ENCODE measurements around the gene RTBDN. TPM values are rescaled to one million over a fixed set of nuclear protein-coding genes. Genes with fewer than 3 reads are reported as not detected.

RTBDN gene
- total RNA-seq, 2 donors from 2014 or later: 0.35 TPM; not detected in 1

GRCh38 chr19:12783849-12784393, 50.5 kb downstream of the RTBDN start:
- H3K4me3 ChIP-seq: no peak overlapping the region

GRCh38 chr19:12783291-12783848, 51.0 kb downstream of the RTBDN start:
- no peak for TF ChIP-seq CTCF (IDR thresholded peaks at IDR 0.05)
- H3K4me3 ChIP-seq: peak overlapping the region; percentile 42
- peak overlapping the region; percentile 100 for H3K27ac ChIP-seq
- no peak for DNase-seq
- no peaks in the 10 kb centered on the region for H3K9me3 ChIP-seq
- peaks cover 32% of the 10 kb centered on the region for H3K4me1 ChIP-seq
- no peaks in the 10 kb centered on the region for H3K36me3 ChIP-seq
- intact Hi-C loops (cut with DNase I): no loop called here
- H3K27me3 ChIP-seq: no peaks in the 10 kb centered on the region
- H3K9ac ChIP-seq (ENCODE audit: low read depth in 2 of 2, low read length in 2 of 2): peak overlapping the region; percentile 41 to 65

More at GRCh38 chr19:12783849-12784393, 50.5 kb downstream of the RTBDN start:
- no peak for TF ChIP-seq CTCF (IDR thresholded peaks at IDR 0.05)
- H3K9ac ChIP-seq (ENCODE audit: low read depth in 2 of 2, low read length in 2 of 2): peak overlapping the region; percentile 41 to 52
- H3K27me3 ChIP-seq: no peaks in the 10 kb centered on the region
- H3K4me1 ChIP-seq: peaks cover 35% of the 10 kb centered on the region
- H3K9me3 ChIP-seq: no peaks in the 10 kb centered on the region
- peak overlapping the region; percentile 100 for H3K27ac ChIP-seq
- intact Hi-C loops (cut with DNase I): no loop called here
- H3K36me3 ChIP-seq: no peaks in the 10 kb centered on the region
- peak; percentile 71 for DNase-seq

- Histone ChIP-seq H3K4me1 (peaks cover 32% of the 10 kb centered on the region), H3K9ac (ENCODE audit: low read depth in 2 of 2, low read length in 2 of 2) (peak overlapping the region; percentile 41 to 65), H3K27ac (peak overlapping the region; percentile 100), H3K27me3 (no peaks in the 10 kb centered on the region), H3K4me3 (peak overlapping the region; percentile 42), H3K36me3 (no peaks in the 10 kb centered on the region), H3K9me3 (no peaks in the 10 kb centered on the region)
- intact Hi-C loops (cut with DNase I): no loop called here
- TF ChIP-seq CTCF (IDR thresholded peaks at IDR 0.05): no peak
- peak; percentile 84 for DNase-seq
Measured at GRCh38 chr19:12782424-12783290, 51.7 kb downstream of the RTBDN start.

- TF ChIP-seq CTCF (IDR thresholded peaks at IDR 0.05): no peak
- intact Hi-C loops (cut with DNase I): no loop called here
- peak overlapping the region; percentile 42 for H3K4me3 ChIP-seq
- no peaks in the 10 kb centered on the region for H3K36me3 ChIP-seq
- peak overlapping the region; percentile 100 for H3K27ac ChIP-seq
- no peak for DNase-seq
- no peaks in the 10 kb centered on the region for H3K9me3 ChIP-seq
- peak overlapping the region; percentile 41 to 65 for H3K9ac ChIP-seq (ENCODE audit: low read depth in 2 of 2, low read length in 2 of 2)
- peaks cover 31% of the 10 kb centered on the region for H3K4me1 ChIP-seq
- no peaks in the 10 kb centered on the region for H3K27me3 ChIP-seq
Measured at GRCh38 chr19:12782174-12782423, 52.3 kb downstream of the RTBDN start.

- TF ChIP-seq CTCF (IDR thresholded peaks at IDR 0.05): no peak
- peak overlapping the region; percentile 84 to 93 for H3K9ac ChIP-seq (ENCODE audit: low read depth in 2 of 2, low read length in 2 of 2)
- peak overlapping the region; percentile 91 for H3K27ac ChIP-seq
- H3K4me3 ChIP-seq: no peak overlapping the region
- H3K27me3 ChIP-seq: no peaks in the 10 kb centered on the region
- intact Hi-C loops (cut with DNase I): no loop called here
- H3K4me1 ChIP-seq: peaks cover 16% of the 10 kb centered on the region
- peak; percentile 51 for DNase-seq
- H3K9me3 ChIP-seq: no peaks in the 10 kb centered on the region
- no peaks in the 10 kb centered on the region for H3K36me3 ChIP-seq
Measured at GRCh38 chr19:12779162-12779993, 55.0 kb downstream of the RTBDN start.
